NK-92 (cell line): ENCODE data around the gene ZNRF3.

Experiments
- DNase-seq: peaks from one replicate; lab custom pipeline; 2025; ENCODE audit not compliant: unreplicated experiment; lab: John Stamatoyannopoulos, UW

The ZNRF3 gene

GRCh38 chr22:28950617-28951411, 67.4 kb downstream of the ZNRF3 start:
- DNase-seq = no peak

- DNase-seq = no peak
Observed at GRCh38 chr22:28951530-28951929, 68.2 kb downstream of the ZNRF3 start.

- DNase-seq = no peak
Observed at GRCh38 chr22:28951969-28952521, 68.7 kb downstream of the ZNRF3 start.

- DNase-seq = no peak
Observed at GRCh38 chr22:28952857-28953256, 69.5 kb downstream of the ZNRF3 start.

- DNase-seq = no peak
Observed at GRCh38 chr22:28953403-28953802, 70.0 kb downstream of the ZNRF3 start.

- no peak for DNase-seq
Observed at GRCh38 chr22:28953976-28954880, 70.9 kb downstream of the ZNRF3 start.

GRCh38 chr22:28955817-28956216, 72.4 kb downstream of the ZNRF3 start:
- no peak for DNase-seq

GRCh38 chr22:28956506-28956905, 73.1 kb downstream of the ZNRF3 start:
- no peak for DNase-seq

- DNase-seq = no peak
Observed at GRCh38 chr22:28958611-28959010, 75.2 kb downstream of the ZNRF3 start.

GRCh38 chr22:28962042-28962554, 78.7 kb downstream of the ZNRF3 start:
- DNase-seq = no peak

GRCh38 chr22:28963362-28963761, 80.0 kb downstream of the ZNRF3 start:
- no peak for DNase-seq

- no peak for DNase-seq
Observed at GRCh38 chr22:28967163-28967665, 83.8 kb downstream of the ZNRF3 start.

- no peak for DNase-seq
Observed at GRCh38 chr22:28967969-28968368, 84.6 kb downstream of the ZNRF3 start.

GRCh38 chr22:28969401-28970168, 86.2 kb downstream of the ZNRF3 start:
- no peak for DNase-seq

- no peak for DNase-seq
Observed at GRCh38 chr22:28973352-28973751, 90.0 kb downstream of the ZNRF3 start.

- DNase-seq = no peak
Observed at GRCh38 chr22:28977060-28977459, 93.7 kb downstream of the ZNRF3 start.

- no peak for DNase-seq
Observed at GRCh38 chr22:28977481-28977971, 94.2 kb downstream of the ZNRF3 start.

GRCh38 chr22:28978158-28978557, 94.8 kb downstream of the ZNRF3 start:
- no peak for DNase-seq

- DNase-seq = no peak
Observed at GRCh38 chr22:28978863-28979796, 95.8 kb downstream of the ZNRF3 start.
